Measurements from ENCODE around the gene CD19.
"Not testable (repeated sequence)": the region's sequence is repeated elsewhere in the genome, so short reads cannot be mapped to it uniquely, and the experiment has no call there.

The CD19 gene

GRCh38 chr16:28931801-28932225 is at the start of gene CD19:
TSS of gene CD19 (plus strand) at chr16:28931971. CDS start at chr16:28932001, 30 bp downstream.
- DNase-seq (ENCODE audit: low spot score) = peak; percentile 67
- no peak for TF ChIP-seq CTCF (IDR thresholded peaks at IDR 0.05; ENCODE audit: extremely low read depth, missing control alignments)

- TF ChIP-seq CTCF (IDR thresholded peaks at IDR 0.05; ENCODE audit: extremely low read depth, missing control alignments) = no peak
- DNase-seq (ENCODE audit: low spot score) = no peak
These were observed 49.1 kb upstream of the CD19 start for GRCh38 chr16:28882551-28883160.

- DNase-seq (ENCODE audit: low spot score) = no peak
- TF ChIP-seq CTCF (IDR thresholded peaks at IDR 0.05; ENCODE audit: extremely low read depth, missing control alignments) = no peak
These were observed 48.4 kb upstream of the CD19 start for GRCh38 chr16:28883221-28883996.

- DNase-seq (ENCODE audit: low spot score) = no peak
- TF ChIP-seq CTCF (IDR thresholded peaks at IDR 0.05; ENCODE audit: extremely low read depth, missing control alignments) = no peak
These were observed 47.7 kb upstream of the CD19 start for GRCh38 chr16:28884045-28884444.

- no peak for TF ChIP-seq CTCF (IDR thresholded peaks at IDR 0.05; ENCODE audit: extremely low read depth, missing control alignments)
- no peak for DNase-seq (ENCODE audit: low spot score)
These were observed 44.8 kb upstream of the CD19 start for GRCh38 chr16:28886945-28887344.

GRCh38 chr16:28890355-28890754 is 41.4 kb upstream of the CD19 start:
- not testable (repeated sequence) for DNase-seq (ENCODE audit: low spot score)

- no peak for TF ChIP-seq CTCF (IDR thresholded peaks at IDR 0.05; ENCODE audit: extremely low read depth, missing control alignments)
- no peak for DNase-seq (ENCODE audit: low spot score)
These were observed 39.5 kb upstream of the CD19 start for GRCh38 chr16:28891964-28892890.

Data from GM20000 (cell line).